K562 (cell line): ENCODE measurements around the gene ABCF2. TPM values are rescaled to one million over a fixed set of nuclear protein-coding genes. Genes with fewer than 3 reads are reported as not detected.
A peak's percentile ranks its signal among the peaks of the same experiment; 100 is the strongest.

Source experiments
- CTBP1 ChIP-seq: fragments of 450-650 bp; IDR thresholded peaks from 2 replicates; pipeline ENCODE4 v1.6.1; 2016; ENCODE audit warnings: borderline replicate concordance
- CXXC5 ChIP-seq: fragments of 250-450 bp; sonication (Bioruptor Pico); IDR thresholded peaks from 2 replicates; pipeline ENCODE4 v1.8.0; 2022; ENCODE audit warnings: inconsistent platforms, mild to moderate bottlenecking, moderate library complexity
- E2F5 ChIP-seq: sonication (generic); formaldehyde crosslinking; IDR thresholded peaks from 2 replicates; pipeline ENCODE4 v1.8.0; 2022; ENCODE audit warnings: mild to moderate bottlenecking, missing genetic modification reagents
- HOMEZ ChIP-seq: fragments of 250-450 bp; sonication (Bioruptor Pico); IDR thresholded peaks from 2 replicates; pipeline ENCODE4 v1.4.0; 2020; ENCODE audit warnings: mild to moderate bottlenecking, moderate library complexity
- HOXB6 ChIP-seq: fragments of 250-450 bp; sonication (Bioruptor Pico); IDR thresholded peaks from 2 replicates; pipeline ENCODE4 v1.5.1; 2022; ENCODE audit warnings: mild to moderate bottlenecking, borderline replicate concordance
- NEUROD1 ChIP-seq: fragments of 150-350 bp; IDR thresholded peaks from 2 replicates; pipeline ENCODE4 v1.6.1; 2014; ENCODE audit warnings: borderline replicate concordance, low read length, low read depth; ENCODE audit not compliant: partially characterized antibody
- REST ChIP-seq, 2 experiments: fragments of 450-650 bp; formaldehyde crosslinking in 1 of 2; IDR thresholded peaks; 2 replicates each; pipeline versions ENCODE4 v1.4.0 to v1.6.1; 2014 to 2020; ENCODE audit warnings: mild to moderate bottlenecking in 2 of 2, borderline replicate concordance in 1 of 2, low read depth in 1 of 2
- SFPQ ChIP-seq: fragments of 200-400 bp; formaldehyde crosslinking; IDR thresholded peaks from 2 replicates; pipeline ENCODE4 v1.6.1; 2017; ENCODE audit warnings: mild to moderate bottlenecking, low read depth, low read length, moderate library complexity
- TSHZ1 ChIP-seq: fragments of 250-450 bp; sonication (Bioruptor Pico); IDR thresholded peaks from 2 replicates; pipeline ENCODE4 v1.4.0; 2020; ENCODE audit warnings: mild to moderate bottlenecking, moderate library complexity
- ZNF76 ChIP-seq: fragments of 250-450 bp; sonication (Bioruptor Pico); IDR thresholded peaks from 2 replicates; pipeline ENCODE4 v1.4.0; 2020; ENCODE audit warnings: mild to moderate bottlenecking, moderate library complexity, borderline replicate concordance
- polyA plus RNA-seq, 8 experiments: library from polyadenylated mRNA; depleted of rRNA in 4 of 8; stranded (reverse) in 5 of 8; unstranded in 3 of 8; fragments of >200 nt; fragmentation: Nextera tagmentation in 2 of 8; fragmentation: Illumina TruSeq in 1 of 8; extraction: Ambion mirVana in 2 of 8; extraction: Trizol in 1 of 8; gene quantifications; 2 replicates each; pipeline versions ENCODE4 v1.2.1 to v1.2.3, GENCODE V29; 2011 to 2014; ENCODE audit warnings: inconsistent platforms in 1 of 8, missing spikeins in 1 of 8
- total RNA-seq, 7 experiments: library from RNA; depleted of rRNA in 6 of 7; stranded (reverse); fragments of >200 nt in 6 of 7; fragmentation: Illumina TruSeq in 2 of 7; extraction: Trizol in 2 of 7; gene quantifications; 2 replicates each; pipeline versions ENCODE4 v1.2.1 to v1.2.3, GENCODE V29; 2011 to 2021; ENCODE audit warnings: low replicate concordance in 1 of 7

ABCF2 gene
- total and polyA plus RNA-seq, 9 of the 15 experiments (the other 6 are each of a cell fraction or from before 2014, with no cell fraction given) = 62.1 to 224 (median 113) TPM

- TF ChIP-seq REST (IDR thresholded peaks at IDR 0.05; ENCODE audit: borderline replicate concordance) = peak; percentile 63
- TF ChIP-seq REST (CRISPR knock-in tag; IDR thresholded peaks at IDR 0.05; ENCODE audit: low read depth) = no peak
- TF ChIP-seq TSHZ1 (CRISPR knock-in tag) = no peak
- peak; percentile 34 for TF ChIP-seq NEUROD1
- TF ChIP-seq ZNF76 = no peak
- no peak for TF ChIP-seq SFPQ
- TF ChIP-seq E2F5 (CRISPR knock-in tag) = peak; percentile 61; the same call in 1 of the 2 replicates
- no peak for TF ChIP-seq HOXB6 (CRISPR knock-in tag)
- peak; percentile 91 for TF ChIP-seq CTBP1
- no peak for TF ChIP-seq HOMEZ (CRISPR knock-in tag)
- peak; percentile 45; the same call in 1 of the 2 replicates for TF ChIP-seq CXXC5 (CRISPR knock-in tag)
Observed at GRCh38 chr7:151206914-151207313, 20.1 kb downstream of the ABCF2 start (continued).
